Neural crest cell (in vitro differentiated cells): ENCODE results near the gene FRMD8. TPM values are rescaled to one million over a fixed set of nuclear protein-coding genes. Genes with fewer than 3 reads are reported as not detected.
"Not testable (repeated sequence)": the region's sequence is repeated elsewhere in the genome, so short reads cannot be mapped to it uniquely, and the experiment has no call there.

Source experiments
- DNase-seq: peaks from one replicate; pipeline ENCODE4 v3.0.0; 2021; ENCODE audit warnings: low read depth, mixed read lengths, low spot score
- H3K27ac Mint-ChIP-seq: one replicate; pipeline ENCODE4 v1.8.0; 2021; ENCODE audit warnings: mild to moderate bottlenecking, mixed read lengths; ENCODE audit not compliant: unreplicated experiment
- H3K27me3 Mint-ChIP-seq: 2 replicates; pipeline ENCODE4 v1.8.0; 2021; ENCODE audit warnings: low read depth, mild to moderate bottlenecking, mixed read lengths
- H3K36me3 Mint-ChIP-seq: 2 replicates; pipeline ENCODE4 v1.8.0; 2021; ENCODE audit warnings: low read depth, mild to moderate bottlenecking, mixed read lengths
- H3K4me1 Mint-ChIP-seq: 2 replicates; pipeline ENCODE4 v1.8.0; 2021; ENCODE audit warnings: mixed read lengths
- H3K4me3 Mint-ChIP-seq: one replicate; pipeline ENCODE4 v1.8.0; 2021; ENCODE audit warnings: mild to moderate bottlenecking, mixed read lengths
- H3K9me3 Mint-ChIP-seq: 2 replicates; pipeline ENCODE4 v1.8.0; 2021; ENCODE audit warnings: mixed read lengths
- CTCF ChIP-seq: fragments of 200-600 bp; sonication (generic); conservative IDR thresholded peaks from 2 replicates; pipeline ENCODE4 v1.5.0; 2021; ENCODE audit warnings: antibody characterized with exemption, mild to moderate bottlenecking
- total RNA-seq: library from RNA; stranded (reverse); gene quantifications from 2 replicates; pipeline ENCODE4 v1.2.1, GENCODE V29; 2021

FRMD8 gene
- total RNA-seq, 1 donor from 2014 or later: 29.0 TPM

- no peak overlapping the region for H3K4me3 Mint-ChIP-seq
- H3K9me3 Mint-ChIP-seq: peaks cover 2% of the 10 kb centered on the region
- H3K27ac Mint-ChIP-seq: no peak overlapping the region
- peaks cover 2% of the 10 kb centered on the region for H3K36me3 Mint-ChIP-seq
- TF ChIP-seq CTCF: no peak
- H3K27me3 Mint-ChIP-seq: no peaks in the 10 kb centered on the region
- H3K4me1 Mint-ChIP-seq: peaks cover 4% of the 10 kb centered on the region
- no peak for DNase-seq
Measured at GRCh38 chr11:65446446-65447277, 60.2 kb downstream of the FRMD8 start.

- no peak overlapping the region for H3K27ac Mint-ChIP-seq
- H3K27me3 Mint-ChIP-seq: no peaks in the 10 kb centered on the region
- H3K36me3 Mint-ChIP-seq: peaks cover 2% of the 10 kb centered on the region
- TF ChIP-seq CTCF: no peak
- H3K9me3 Mint-ChIP-seq: peaks cover 2% of the 10 kb centered on the region
- no peak overlapping the region for H3K4me3 Mint-ChIP-seq
- H3K4me1 Mint-ChIP-seq: peaks cover 8% of the 10 kb centered on the region
- DNase-seq: no peak
Measured at GRCh38 chr11:65448074-65448417, 61.6 kb downstream of the FRMD8 start.

GRCh38 chr11:65448418-65449105 lies 62.1 kb downstream of the FRMD8 start:
- Mint-ChIP-seq H3K9me3 (peaks cover 2% of the 10 kb centered on the region), H3K27ac (peak overlapping the region; percentile 67), H3K4me3 (no peak overlapping the region), H3K36me3 (peaks cover 2% of the 10 kb centered on the region), H3K4me1 (peaks cover 8% of the 10 kb centered on the region), H3K27me3 (no peaks in the 10 kb centered on the region)
- no peak for TF ChIP-seq CTCF
- DNase-seq: no peak

GRCh38 chr11:65451301-65451700 lies 64.9 kb downstream of the FRMD8 start:
- peaks cover 25% of the 10 kb centered on the region for H3K4me1 Mint-ChIP-seq
- not testable (repeated sequence) for H3K9me3 Mint-ChIP-seq, H3K36me3 Mint-ChIP-seq, H3K4me3 Mint-ChIP-seq, DNase-seq, H3K27me3 Mint-ChIP-seq, H3K27ac Mint-ChIP-seq

- not testable (repeated sequence) for H3K27me3 Mint-ChIP-seq, DNase-seq, H3K9me3 Mint-ChIP-seq, H3K36me3 Mint-ChIP-seq, H3K4me3 Mint-ChIP-seq, H3K27ac Mint-ChIP-seq
- peaks cover 30% of the 10 kb centered on the region for H3K4me1 Mint-ChIP-seq
Measured at GRCh38 chr11:65452259-65452658, 65.8 kb downstream of the FRMD8 start.

- Mint-ChIP-seq H3K36me3 (peaks cover 2% of the 10 kb centered on the region), H3K9me3 (peaks cover 2% of the 10 kb centered on the region), H3K27me3 (no peaks in the 10 kb centered on the region), H3K4me1 (peaks cover 34% of the 10 kb centered on the region), H3K27ac (no peak overlapping the region), H3K4me3 (no peak overlapping the region)
- DNase-seq: no peak
- no peak for TF ChIP-seq CTCF
Measured at GRCh38 chr11:65452806-65453490, 66.5 kb downstream of the FRMD8 start.
